DND-41 (cell line): ENCODE data around the gene HPCAL1.

Experiments
- ATAC-seq: fragments of 200-7000 bp; cut with Tn5 transposase; 3 replicates; pipeline ENCODE4 v1.9.1; 2021; ENCODE audit warnings: low read depth; ENCODE audit not compliant: insufficient read depth
- DNase-seq: peaks from one replicate; pipeline ENCODE4 v3.0.0-alpha.2; 2020
- H2AFZ ChIP-seq: 2 replicates; pipeline ENCODE4 v1.6.0; 2012; ENCODE audit warnings: low read depth, low read length
- H3K27ac ChIP-seq: 2 replicates; pipeline ENCODE4 v1.5.1; 2012; ENCODE audit warnings: low read length, inconsistent platforms
- H3K27me3 ChIP-seq: fragments of 200-600 bp; sonication (generic); 2 replicates; pipeline ENCODE4 v1.6.0; 2012; ENCODE audit warnings: low read length, mild to moderate bottlenecking, inconsistent platforms; ENCODE audit not compliant: insufficient read depth, poor library complexity
- H3K36me3 ChIP-seq: 2 replicates; pipeline ENCODE4 v1.5.1; 2012; ENCODE audit warnings: low read length, inconsistent platforms; ENCODE audit not compliant: insufficient read depth
- H3K4me1 ChIP-seq: 2 replicates; pipeline ENCODE4 v1.5.1; 2012; ENCODE audit warnings: mild to moderate bottlenecking, low read length; ENCODE audit not compliant: insufficient read depth
- H3K4me2 ChIP-seq: 2 replicates; pipeline ENCODE4 v1.6.0; 2012; ENCODE audit warnings: mild to moderate bottlenecking, moderate library complexity, low read length, inconsistent platforms; ENCODE audit not compliant: insufficient read depth
- H3K4me3 ChIP-seq, 2 experiments: fragments of 200-600 bp in 1 of 2; shearing (Covaris generic) in 1 of 2; 2 replicates each; pipeline ENCODE4 v1.5.1; 2012 to 2016; ENCODE audit warnings: inconsistent platforms in 2 of 2, low read length in 2 of 2, mild to moderate bottlenecking in 2 of 2, low read depth in 1 of 2, moderate library complexity in 1 of 2
- H3K79me2 ChIP-seq: 2 replicates; pipeline ENCODE4 v1.6.0; 2012; ENCODE audit warnings: low read length, inconsistent platforms; ENCODE audit not compliant: insufficient read depth
- H3K9ac ChIP-seq: 2 replicates; pipeline ENCODE4 v1.6.0; 2012; ENCODE audit warnings: low read depth, mild to moderate bottlenecking, inconsistent platforms, low read length, moderate library complexity
- H3K9me3 ChIP-seq: 2 replicates; pipeline ENCODE4 v1.5.1; 2012; ENCODE audit warnings: low read length, moderate library complexity, mild to moderate bottlenecking, inconsistent platforms; ENCODE audit not compliant: insufficient read depth, severe bottlenecking
- H4K20me1 ChIP-seq: 2 replicates; pipeline ENCODE4 v1.6.0; 2012; ENCODE audit warnings: low read length; ENCODE audit not compliant: insufficient read depth
- EZH2 ChIP-seq: IDR thresholded peaks from 3 replicates; pipeline ENCODE4 v1.6.1; 2012; ENCODE audit warnings: borderline replicate concordance, low read depth, mild to moderate bottlenecking, moderate library complexity, low read length, inconsistent platforms; ENCODE audit not compliant: severe bottlenecking
- TF ChIP-seq, protein P1 (sequence below): IDR thresholded peaks from 2 replicates; pipeline ENCODE4 v1.5.1; 2012; ENCODE audit warnings: borderline replicate concordance, low read length, moderate library complexity, mild to moderate bottlenecking; ENCODE audit not compliant: poor library complexity, severe bottlenecking; ENCODE audit errors: extremely low read depth

The HPCAL1 gene

GRCh38 chr2:10283106-10284062 is 19.3 kb upstream of the HPCAL1 start:
- Histone ChIP-seq H3K36me3 (no peaks in the 10 kb centered on the region), H3K27me3 (no peaks in the 10 kb centered on the region), H2AFZ (no peak overlapping the region), H3K27ac (no peak overlapping the region), H3K9me3 (no peaks in the 10 kb centered on the region), H3K4me1 (no peaks in the 10 kb centered on the region), H3K4me2 (no peak overlapping the region), H4K20me1 (no peaks in the 10 kb centered on the region), H3K9ac (no peak overlapping the region), H3K79me2 (no peaks in the 10 kb centered on the region), H3K4me3 (no peak overlapping the region)
- ATAC-seq (no peak), DNase-seq (no peak)
- TF ChIP-seq, protein P1, sequence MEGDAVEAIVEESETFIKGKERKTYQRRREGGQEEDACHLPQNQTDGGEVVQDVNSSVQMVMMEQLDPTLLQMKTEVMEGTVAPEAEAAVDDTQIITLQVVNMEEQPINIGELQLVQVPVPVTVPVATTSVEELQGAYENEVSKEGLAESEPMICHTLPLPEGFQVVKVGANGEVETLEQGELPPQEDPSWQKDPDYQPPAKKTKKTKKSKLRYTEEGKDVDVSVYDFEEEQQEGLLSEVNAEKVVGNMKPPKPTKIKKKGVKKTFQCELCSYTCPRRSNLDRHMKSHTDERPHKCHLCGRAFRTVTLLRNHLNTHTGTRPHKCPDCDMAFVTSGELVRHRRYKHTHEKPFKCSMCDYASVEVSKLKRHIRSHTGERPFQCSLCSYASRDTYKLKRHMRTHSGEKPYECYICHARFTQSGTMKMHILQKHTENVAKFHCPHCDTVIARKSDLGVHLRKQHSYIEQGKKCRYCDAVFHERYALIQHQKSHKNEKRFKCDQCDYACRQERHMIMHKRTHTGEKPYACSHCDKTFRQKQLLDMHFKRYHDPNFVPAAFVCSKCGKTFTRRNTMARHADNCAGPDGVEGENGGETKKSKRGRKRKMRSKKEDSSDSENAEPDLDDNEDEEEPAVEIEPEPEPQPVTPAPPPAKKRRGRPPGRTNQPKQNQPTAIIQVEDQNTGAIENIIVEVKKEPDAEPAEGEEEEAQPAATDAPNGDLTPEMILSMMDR: no peak
- no peak for TF ChIP-seq EZH2

DNA sequence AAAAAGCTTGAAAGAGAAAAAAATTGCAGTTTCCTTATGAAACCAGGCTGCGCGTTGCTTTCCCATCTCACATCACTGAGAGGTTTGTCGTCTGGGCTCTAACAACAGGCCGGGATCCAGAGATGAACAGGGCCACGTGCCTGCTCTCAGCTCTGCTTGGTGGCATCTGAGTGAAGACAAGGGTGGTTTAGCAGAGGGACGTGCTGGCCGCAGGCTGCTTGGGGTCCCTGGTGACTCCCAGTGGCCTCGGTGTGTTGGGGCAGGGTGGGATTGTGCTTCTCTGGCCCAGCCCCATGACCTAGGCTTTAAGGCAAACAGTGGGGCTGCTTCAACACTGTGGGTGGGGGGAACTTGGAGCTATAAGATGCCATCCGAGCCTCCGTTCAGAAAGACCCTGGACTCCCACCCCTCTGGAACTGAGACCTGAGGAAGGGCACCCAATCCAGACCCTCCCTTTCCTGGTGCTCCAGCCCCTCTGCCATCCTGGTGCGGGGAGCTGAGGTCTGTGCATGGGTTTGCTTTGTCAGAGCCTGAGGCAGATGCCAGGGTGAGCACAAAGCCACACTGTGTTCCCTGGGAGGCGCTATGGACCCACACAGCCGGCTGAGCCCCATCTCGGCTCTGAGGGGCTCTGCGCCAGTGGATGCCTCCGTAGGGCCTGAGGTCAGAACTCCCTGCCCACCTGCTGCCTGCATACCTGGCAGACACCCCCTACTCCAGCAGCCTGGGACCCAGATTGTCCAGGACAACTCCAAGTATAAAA is 18.4 kb upstream of the HPCAL1 start:
- TF ChIP-seq, protein P1: no peak
- no peak for TF ChIP-seq EZH2
- Histone ChIP-seq H4K20me1 (no peaks in the 10 kb centered on the region), H2AFZ (no peak overlapping the region), H3K4me3 (no peak overlapping the region), H3K27me3 (no peaks in the 10 kb centered on the region), H3K4me2 (no peak overlapping the region), H3K79me2 (no peaks in the 10 kb centered on the region), H3K27ac (no peak overlapping the region), H3K9me3 (no peaks in the 10 kb centered on the region), H3K36me3 (no peaks in the 10 kb centered on the region), H3K9ac (no peak overlapping the region), H3K4me1 (no peaks in the 10 kb centered on the region)
- no peak for ATAC-seq
- no peak for DNase-seq

DNA sequence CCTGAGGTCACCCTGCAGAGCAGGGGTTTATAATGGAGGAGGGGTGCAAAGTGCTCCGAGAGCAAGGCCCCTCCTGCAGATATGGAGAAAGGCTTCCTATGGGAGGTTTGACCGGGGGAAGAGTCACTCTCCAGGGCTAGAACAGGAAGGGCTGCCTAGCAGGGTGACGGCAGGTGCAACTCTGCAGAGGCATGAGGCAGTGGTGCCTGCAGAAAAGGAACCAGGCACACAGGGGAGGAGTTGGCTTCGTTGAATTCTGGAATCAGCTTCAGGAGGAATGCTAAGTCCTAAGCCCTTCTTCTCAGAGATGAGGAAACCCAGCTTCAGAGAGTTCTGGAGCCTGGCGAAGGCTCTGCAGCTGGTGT is 17.5 kb upstream of the HPCAL1 start:
- Histone ChIP-seq H4K20me1 (no peaks in the 10 kb centered on the region), H2AFZ (no peak overlapping the region), H3K79me2 (no peaks in the 10 kb centered on the region), H3K9me3 (no peaks in the 10 kb centered on the region), H3K4me3 (no peak overlapping the region), H3K4me2 (no peak overlapping the region), H3K4me1 (no peaks in the 10 kb centered on the region), H3K36me3 (no peaks in the 10 kb centered on the region), H3K9ac (no peak overlapping the region), H3K27me3 (no peaks in the 10 kb centered on the region), H3K27ac (no peak overlapping the region)
- DNase-seq (no peak), ATAC-seq (0 out of 3 replicates have a peak, but pooled peaks have one; percentile 17)
- no peak for TF ChIP-seq EZH2
- TF ChIP-seq, protein P1: no peak
